H1 (cell line): ENCODE measurements around the gene TMPO. TPM values are rescaled to one million over a fixed set of nuclear protein-coding genes. Genes with fewer than 3 reads are reported as not detected.
"Not testable (repeated sequence)": the region's sequence is repeated elsewhere in the genome, so short reads cannot be mapped to it uniquely, and the experiment has no call there.

Experiments
- CTCF ChIA-PET: fragments of 300-600 bp; sonication (Branson Sonifier 250); formaldehyde crosslinking; loops from one replicate; lab custom pipeline; 2021; ENCODE audit not compliant: partially characterized antibody; lab: Charles Lee
- POLR2A ChIA-PET: fragments of 300-600 bp; sonication (Branson Sonifier 250); formaldehyde crosslinking; loops from one replicate; lab custom pipeline; 2021; ENCODE audit warnings: inconsistent platforms; ENCODE audit not compliant: partially characterized antibody; lab: Charles Lee
- DNase-seq, 2 experiments: peaks; one replicate each; pipeline versions ENCODE4 v3.0.0 to v3.0.0-alpha.2; 2010 to 2022; ENCODE audit warnings: low spot score in 2 of 2, low read depth in 1 of 2, mixed read lengths in 1 of 2
- FAIRE-seq: peaks from 2 replicates; lab custom pipeline; 2011; peaks lifted over from hg19 to GRCh38; lab: Jason Lieb, UNC
- H2AFZ ChIP-seq: 2 replicates; pipeline ENCODE4 v1.8.1; 2012; ENCODE audit warnings: low read length, inconsistent platforms
- H2AK5ac ChIP-seq: 2 replicates; pipeline ENCODE4 v1.6.1; 2013; ENCODE audit warnings: low read depth, low read length
- H2BK120ac ChIP-seq: replicated peaks from 2 replicates; pipeline ENCODE3; 2013; ENCODE audit warnings: low read depth, low read length, inconsistent platforms
- H2BK12ac ChIP-seq: 2 replicates; pipeline ENCODE4 v1.6.1; 2013; ENCODE audit warnings: low read depth, low read length
- H2BK15ac ChIP-seq: 2 replicates; pipeline ENCODE4 v1.6.1; 2013; ENCODE audit warnings: low read length
- H2BK20ac ChIP-seq: 2 replicates; pipeline ENCODE4 v1.6.1; 2013; ENCODE audit warnings: low read length
- H2BK5ac ChIP-seq: 2 replicates; pipeline ENCODE4 v1.6.1; 2013; ENCODE audit warnings: low read depth, low read length
- H3K14ac ChIP-seq: 2 replicates; pipeline ENCODE4 v1.6.1; 2013; ENCODE audit warnings: inconsistent platforms; ENCODE audit not compliant: insufficient read length
- H3K18ac ChIP-seq: 2 replicates; pipeline ENCODE4 v1.6.1; 2013; ENCODE audit warnings: low read length; ENCODE audit errors: extremely low read depth
- H3K23ac ChIP-seq: 2 replicates; pipeline ENCODE4 v1.6.1; 2013; ENCODE audit warnings: inconsistent platforms; ENCODE audit not compliant: insufficient read length
- H3K23me2 ChIP-seq: 2 replicates; pipeline ENCODE4 v1.6.1; 2013; ENCODE audit warnings: low read depth, low read length
- H3K27ac ChIP-seq: 2 replicates; pipeline ENCODE4 v1.6.1; 2011; ENCODE audit warnings: low read depth, low read length, inconsistent platforms
- H3K27me3 ChIP-seq, 4 experiments: replicated peaks in 1 of 4; 1 replicate in 1 of 4; 2 replicates in 3 of 4; pipeline versions ENCODE4 v1.6.1 to v1.8.1; 2011 to 2013; ENCODE audit warnings: low read length in 3 of 4, mild to moderate bottlenecking in 3 of 4, inconsistent platforms in 2 of 4, mixed read lengths in 2 of 4, moderate library complexity in 1 of 4; ENCODE audit not compliant: control insufficient read depth in 3 of 4, insufficient read depth in 3 of 4; ENCODE audit errors: extremely low read depth in 1 of 4
- H3K36me3 ChIP-seq, 4 experiments: 2 replicates each; pipeline versions ENCODE4 v1.6.1 to v1.8.1; 2011 to 2013; ENCODE audit warnings: mild to moderate bottlenecking in 4 of 4, low read length in 3 of 4, moderate library complexity in 2 of 4, control low read depth in 1 of 4, inconsistent platforms in 1 of 4; ENCODE audit not compliant: insufficient read depth in 4 of 4, control insufficient read depth in 2 of 4
- H3K4ac ChIP-seq: replicated peaks from 2 replicates; pipeline ENCODE3; 2013; ENCODE audit warnings: low read length, low read depth, mixed read lengths, inconsistent platforms; ENCODE audit not compliant: insufficient read length
- H3K4me1 ChIP-seq, 4 experiments: replicated peaks in 1 of 4; 1 replicate in 1 of 4; 2 replicates in 3 of 4; pipeline versions ENCODE4 v1.6.1 to v1.8.1; 2011 to 2013; ENCODE audit warnings: low read length in 3 of 4, inconsistent platforms in 2 of 4, mixed read lengths in 1 of 4; ENCODE audit not compliant: insufficient read depth in 4 of 4, control insufficient read depth in 3 of 4
- H3K4me2 ChIP-seq, 2 experiments: 2 replicates each; pipeline versions ENCODE4 v1.6.1 to v1.8.1; 2011 to 2013; ENCODE audit warnings: low read depth in 2 of 2, low read length in 2 of 2, control low read depth in 1 of 2, inconsistent platforms in 1 of 2, mild to moderate bottlenecking in 1 of 2; ENCODE audit not compliant: insufficient read depth in 1 of 2
- H3K4me3 ChIP-seq, 4 experiments: fragments of 200-600, 300-600 bp in 1 of 4; sonication (generic), shearing (Covaris generic), sonication (Bioruptor Twin) in 1 of 4; 2 replicates each; pipeline versions ENCODE4 v1.5.1 to v1.8.1; 2011 to 2016; ENCODE audit warnings: low read length in 4 of 4, low read depth in 3 of 4, control low read depth in 2 of 4, inconsistent platforms in 2 of 4, mild to moderate bottlenecking in 2 of 4, mixed read lengths in 1 of 4, moderate library complexity in 1 of 4; ENCODE audit not compliant: insufficient read depth in 2 of 4; ENCODE audit errors: extremely low read depth in 1 of 4
- H3K56ac ChIP-seq: replicated peaks from 2 replicates; pipeline ENCODE3; 2013; ENCODE audit warnings: low read depth, mild to moderate bottlenecking, mixed read lengths, low read length, inconsistent platforms; ENCODE audit not compliant: insufficient read length
- H3K79me1 ChIP-seq: 2 replicates; pipeline ENCODE4 v1.6.1; 2013; ENCODE audit warnings: low read depth, low read length, control low read depth
- H3K79me2 ChIP-seq, 2 experiments: 2 replicates each; pipeline versions ENCODE4 v1.6.1 to v1.8.1; 2012 to 2013; ENCODE audit warnings: low read length in 2 of 2, mild to moderate bottlenecking in 2 of 2, inconsistent platforms in 1 of 2; ENCODE audit not compliant: insufficient read depth in 2 of 2, control insufficient read depth in 1 of 2
- H3K9ac ChIP-seq, 4 experiments: replicated peaks in 1 of 4; 1 replicate in 1 of 4; 2 replicates in 3 of 4; pipeline versions ENCODE4 v1.6.1 to v1.8.1; 2011 to 2013; ENCODE audit warnings: low read depth in 3 of 4, low read length in 3 of 4, control low read depth in 2 of 4, mild to moderate bottlenecking in 2 of 4, moderate library complexity in 2 of 4, inconsistent platforms in 1 of 4; ENCODE audit errors: extremely low read depth in 1 of 4
- H3K9me3 ChIP-seq, 2 experiments: 2 replicates each; pipeline versions ENCODE4 v1.6.1 to v1.8.1; 2012 to 2013; ENCODE audit warnings: mild to moderate bottlenecking in 2 of 2, moderate library complexity in 2 of 2, control low read depth in 1 of 2, inconsistent platforms in 1 of 2, low read depth in 1 of 2, low read length in 1 of 2, mixed read lengths in 1 of 2; ENCODE audit not compliant: insufficient read depth in 2 of 2
- H4K20me1 ChIP-seq, 2 experiments: replicated peaks in 1 of 2; 2 replicates each; pipeline versions ENCODE3 to v1.8.1; 2011 to 2013; ENCODE audit warnings: inconsistent platforms in 2 of 2, low read length in 2 of 2, mild to moderate bottlenecking in 1 of 2; ENCODE audit not compliant: insufficient read depth in 2 of 2, control insufficient read depth in 1 of 2
- H4K5ac ChIP-seq: 2 replicates; pipeline ENCODE4 v1.6.1; 2013; ENCODE audit warnings: low read length, low read depth, mixed read lengths, inconsistent platforms; ENCODE audit not compliant: insufficient read length
- H4K8ac ChIP-seq: 2 replicates; pipeline ENCODE4 v1.8.0; 2013; ENCODE audit warnings: mild to moderate bottlenecking, moderate library complexity, low read length, inconsistent platforms; ENCODE audit not compliant: insufficient read depth; ENCODE audit errors: extremely low read depth
- H4K91ac ChIP-seq: replicated peaks from 2 replicates; pipeline ENCODE3; 2013; ENCODE audit warnings: low read length, mixed read lengths, inconsistent platforms; ENCODE audit not compliant: insufficient read length
- WGBS, 2 experiments: shearing (Covaris generic) in 1 of 2; methylation state at CpG; one replicate each; pipeline versions ENCODE4 v1.1.6 to v1.1.7; 2013 to 2015; ENCODE audit warnings: low lambda C conversion rate in 2 of 2, mixed read lengths in 2 of 2, inconsistent platforms in 1 of 2, low coverage in 1 of 2, missing lambda C conversion rate in 1 of 2; ENCODE audit not compliant: insufficient replicate concordance in 2 of 2, insufficient coverage in 1 of 2, insufficient read length in 1 of 2; ENCODE audit errors: extremely low coverage in 1 of 2, missing lambda C conversion rate in 1 of 2; 5-methylcytosine and 5-hydroxymethylcytosine counted together
- polyA plus RNA-seq, 7 experiments: library from polyadenylated mRNA; depleted of rRNA in 3 of 7; stranded (reverse) in 5 of 7; unstranded in 2 of 7; fragments of >200 nt in 5 of 7; fragments of 200-250 nt in 2 of 7; gene quantifications; 1 replicate in 5 of 7; 2 replicates in 1 of 7; 4 replicates in 1 of 7; pipeline versions ENCODE4 v1.2.1 to v1.2.3, GENCODE V29; 2011 to 2013; ENCODE audit warnings: missing spikeins in 2 of 7, mixed read lengths in 2 of 7
- total RNA-seq: library from RNA; stranded (reverse); fragmentation: NEBNext Ultra II Directional; extraction: Animal tissue kit (Norgen Biotek cat#: 25700); gene quantifications from 2 replicates; pipeline ENCODE4 v1.2.1, GENCODE V29; 2021

TMPO gene
- total and polyA plus RNA-seq, 2 of the 8 experiments (the other 6 are each of a cell fraction or from before 2014, with no cell fraction given): 43.9 to 195 TPM

DNA sequence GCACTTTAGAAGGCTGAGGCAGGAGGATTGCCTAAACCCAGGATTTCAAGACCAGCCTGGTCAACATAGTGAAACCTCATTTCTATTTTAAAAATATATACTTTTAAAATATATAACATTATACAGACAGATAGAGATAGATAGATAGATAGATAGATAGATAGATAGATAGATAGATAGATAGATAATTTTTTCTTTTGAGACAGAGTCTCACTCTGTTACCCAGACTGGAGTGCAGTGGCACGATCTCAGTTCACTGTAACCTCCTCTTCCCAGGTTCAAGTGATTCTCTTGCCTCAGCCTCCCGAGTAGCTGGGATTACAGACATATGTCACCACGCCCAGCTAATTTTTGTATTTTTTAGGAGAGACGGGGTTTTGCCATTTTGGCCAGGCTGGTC is 42.7 kb downstream of the TMPO start:
- H3K4me1 ChIP-seq, H2BK5ac ChIP-seq, H3K23me2 ChIP-seq, H3K4me2 ChIP-seq, H2BK20ac ChIP-seq, H3K4ac ChIP-seq, H4K91ac ChIP-seq, H3K79me2 ChIP-seq, H4K8ac ChIP-seq, FAIRE-seq, H3K79me1 ChIP-seq, DNase-seq, H3K27me3 ChIP-seq, H3K36me3 ChIP-seq, H3K4me3 ChIP-seq, H3K56ac ChIP-seq, H3K27ac ChIP-seq, H2BK15ac ChIP-seq, H3K23ac ChIP-seq, H2BK120ac ChIP-seq, H3K18ac ChIP-seq, H2AK5ac ChIP-seq, H2AFZ ChIP-seq, H3K14ac ChIP-seq, H4K5ac ChIP-seq, H2BK12ac ChIP-seq, H3K9me3 ChIP-seq, H4K20me1 ChIP-seq, POLR2A ChIA-PET, H3K9ac ChIP-seq: not testable (repeated sequence)
- CTCF ChIA-PET: interaction anchor here (1.5 to 3.9 kb wide), 2 partner anchors 8 to 11 kb away, joined by 5 to 15 read pairs; no protein-coding TSS in a partner anchor
- 88% methylated on average over 4 of the region's 4 CpGs; no CpG with 5 or more reads in 1 of the 2 experiments for WGBS, 2 experiments
